GM19463 (cell line): Measurements from ENCODE around the gene CORO1C.
"Not testable (repeated sequence)": the region's sequence is repeated elsewhere in the genome, so short reads cannot be mapped to it uniquely, and the experiment has no call there.

Experiments
- ATAC-seq: cut with Tn5 transposase; IDR thresholded peaks from one replicate; pipeline ENCODE4 v1.9.1; 2021; ENCODE audit warnings: mild to moderate bottlenecking, moderate library complexity; ENCODE audit not compliant: unreplicated experiment

CORO1C gene

DNA sequence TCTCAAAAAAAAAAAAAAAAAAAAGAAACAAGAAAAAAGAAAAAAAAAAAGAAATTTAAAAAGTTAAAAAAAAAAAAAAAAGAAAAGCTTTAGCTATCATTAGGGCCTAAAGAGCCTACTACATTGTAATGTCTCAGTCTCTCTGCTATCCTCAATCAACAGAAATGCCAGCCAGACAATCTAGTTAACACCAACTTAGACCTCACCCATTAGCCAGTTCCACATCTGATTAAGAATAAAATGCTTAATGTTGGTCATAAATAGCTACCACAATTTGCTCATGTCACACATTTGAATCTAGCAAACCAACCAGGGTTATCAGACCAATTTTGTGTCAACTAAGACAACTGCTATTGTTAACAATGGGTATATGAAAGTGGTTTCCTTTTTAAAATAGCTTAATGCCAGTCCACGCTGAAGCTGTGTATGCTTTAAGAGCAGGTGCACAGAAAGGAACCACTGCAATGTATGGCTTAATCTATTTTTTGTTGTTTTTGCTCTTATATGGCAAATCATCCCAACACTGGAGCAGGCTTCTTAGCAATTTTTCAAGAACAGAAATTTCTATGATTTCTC lies 52.1 kb downstream of the CORO1C start:
- no peak for ATAC-seq

DNA sequence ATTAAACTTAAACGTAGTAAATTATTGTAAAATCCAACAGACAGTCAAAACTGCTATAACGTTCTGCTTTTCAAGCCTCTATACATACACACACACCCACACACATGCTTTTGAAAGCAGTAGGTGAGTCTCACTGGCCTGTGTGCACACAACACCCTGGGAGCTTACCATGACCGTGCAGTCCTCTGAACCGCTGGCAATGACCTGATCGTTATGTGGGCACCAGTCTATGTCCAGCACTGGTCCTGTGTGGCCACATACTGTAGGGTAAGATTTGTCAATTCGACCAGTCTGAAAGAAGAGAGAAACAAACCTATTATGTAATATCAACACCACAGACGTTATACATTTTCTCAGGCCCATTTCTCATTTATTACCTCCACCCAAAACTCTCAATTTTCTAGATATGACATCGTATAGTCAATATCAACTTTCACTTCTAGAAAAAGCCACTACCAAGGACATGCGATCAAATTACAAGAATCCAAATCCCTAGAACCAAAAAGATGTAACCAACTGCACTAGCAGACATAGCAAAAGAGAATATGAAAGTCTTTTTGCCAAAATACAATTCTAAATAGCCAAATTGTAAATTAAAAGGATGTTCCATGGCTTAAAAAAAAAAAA lies 53.1 kb downstream of the CORO1C start:
- no peak for ATAC-seq

DNA sequence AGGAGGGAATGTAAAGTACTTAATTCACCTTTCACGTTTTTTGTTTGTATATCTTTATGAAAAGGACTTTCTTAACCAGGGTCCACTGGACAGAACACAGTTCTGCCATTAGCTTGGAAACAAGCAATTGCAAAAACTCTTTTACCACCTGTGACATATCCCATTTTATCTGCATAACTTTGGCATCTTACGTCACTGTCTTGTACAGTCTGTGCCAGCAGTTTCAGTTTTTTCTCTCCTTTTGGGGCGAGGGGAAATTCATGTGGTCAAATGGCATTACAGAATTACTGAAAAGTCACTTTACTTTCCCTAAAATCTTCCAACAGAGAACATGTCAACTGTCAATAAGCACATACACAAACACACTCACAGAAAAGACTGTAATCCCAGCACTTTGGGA lies 53.9 kb downstream of the CORO1C start:
- ATAC-seq = no peak

DNA sequence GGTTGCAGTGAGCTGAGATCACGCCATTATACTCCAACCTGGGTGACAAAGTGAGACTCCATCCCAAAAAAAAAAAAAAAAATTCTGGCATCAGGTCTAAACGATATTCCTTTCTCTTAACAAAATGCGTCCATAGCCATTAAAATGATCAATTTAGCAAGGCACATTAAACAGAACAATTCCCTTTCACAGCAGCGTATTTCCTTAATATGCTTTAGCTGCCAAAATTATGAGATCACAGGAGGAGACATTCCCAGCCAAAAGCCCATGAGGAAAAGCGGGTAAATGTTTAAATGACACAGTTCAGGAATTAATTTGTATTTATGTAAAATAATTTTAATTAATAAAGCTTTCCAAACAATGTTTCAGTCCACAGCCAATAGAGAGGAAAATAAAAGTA lies 54.6 kb downstream of the CORO1C start:
- no peak for ATAC-seq

DNA sequence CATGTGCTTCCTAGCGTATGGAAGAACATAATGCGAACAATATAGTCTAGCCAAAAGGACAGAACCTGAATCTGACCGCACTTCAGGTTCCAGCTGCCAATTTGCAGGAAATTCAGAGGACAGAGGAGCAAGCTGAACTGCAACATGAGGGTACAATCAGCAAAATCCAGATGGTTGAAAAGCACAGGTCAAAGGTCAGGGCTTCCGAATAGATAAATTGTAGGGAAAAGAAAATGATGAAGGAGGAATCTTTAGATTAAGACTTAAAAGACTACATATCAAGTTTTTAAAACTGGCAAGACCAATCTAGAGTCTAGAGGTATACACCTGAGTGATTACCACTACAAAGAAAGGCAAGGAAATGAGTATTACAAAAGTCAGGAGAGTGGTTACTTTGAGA lies 55.5 kb downstream of the CORO1C start:
- no peak for ATAC-seq

DNA sequence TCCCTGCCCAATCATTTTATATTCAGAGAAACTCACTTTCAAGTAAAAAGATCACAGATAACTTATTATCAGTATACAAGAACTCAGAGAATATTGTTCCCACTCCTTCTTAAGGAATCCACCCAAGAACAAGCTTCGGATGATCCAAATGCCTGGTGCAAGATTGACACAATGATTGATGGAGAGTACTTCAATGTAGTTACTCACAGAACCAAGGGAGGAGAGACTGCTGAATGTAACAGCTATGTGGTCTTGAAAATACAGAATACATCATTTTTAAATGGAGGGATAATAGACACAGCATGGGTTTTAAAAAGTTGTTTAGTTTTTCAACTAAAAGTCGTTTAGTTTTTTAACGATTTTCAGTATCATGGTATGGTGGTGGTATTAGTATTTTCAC lies 59.3 kb downstream of the CORO1C start:
- no peak for ATAC-seq

DNA sequence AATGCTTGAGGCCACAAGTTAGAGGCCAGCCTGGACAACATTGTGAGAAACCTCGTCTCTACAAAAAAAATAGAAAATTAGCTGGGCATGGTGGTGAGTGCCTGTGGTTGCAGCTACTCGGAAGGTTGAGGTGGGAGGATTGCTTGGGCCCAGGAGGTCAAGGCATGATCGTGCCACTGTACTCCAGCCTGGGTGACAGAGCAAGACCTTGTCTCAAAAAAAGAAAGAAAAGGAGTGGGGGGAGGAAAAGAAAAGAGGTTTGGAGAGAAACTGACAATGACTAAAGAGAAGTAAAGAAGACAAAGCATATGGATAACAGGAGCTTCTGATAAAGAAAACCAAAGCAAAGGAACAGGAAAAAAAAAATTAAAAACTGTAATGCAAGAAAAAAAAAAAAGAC lies 60.2 kb downstream of the CORO1C start:
- ATAC-seq = no peak

DNA sequence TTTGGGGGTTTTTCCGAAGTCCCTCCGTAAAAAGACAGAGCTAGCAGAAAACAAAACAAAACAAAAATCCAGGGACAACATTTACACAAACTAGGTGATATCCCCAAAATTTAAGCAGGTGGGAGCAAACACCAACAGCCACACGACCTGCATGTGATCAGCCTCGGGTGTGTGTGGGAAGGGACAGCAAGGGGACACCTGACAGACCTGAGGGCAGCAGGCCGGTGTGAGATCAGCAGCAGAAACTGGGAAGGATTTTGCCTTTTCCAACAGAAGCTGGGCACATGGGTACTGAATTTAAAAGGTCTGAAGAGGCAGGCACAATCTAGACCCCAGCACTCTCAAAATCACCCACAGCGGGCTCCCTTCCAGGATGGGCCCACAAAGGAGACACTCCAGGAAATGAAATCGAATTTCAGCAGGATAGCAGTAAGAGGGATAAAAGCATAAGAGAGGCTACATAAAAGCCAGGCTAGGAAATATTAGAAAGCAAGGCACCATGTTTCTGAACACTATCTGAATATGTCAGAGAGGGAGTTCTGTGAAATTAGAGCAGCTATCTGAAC lies 61.2 kb downstream of the CORO1C start:
- ATAC-seq = no peak

DNA sequence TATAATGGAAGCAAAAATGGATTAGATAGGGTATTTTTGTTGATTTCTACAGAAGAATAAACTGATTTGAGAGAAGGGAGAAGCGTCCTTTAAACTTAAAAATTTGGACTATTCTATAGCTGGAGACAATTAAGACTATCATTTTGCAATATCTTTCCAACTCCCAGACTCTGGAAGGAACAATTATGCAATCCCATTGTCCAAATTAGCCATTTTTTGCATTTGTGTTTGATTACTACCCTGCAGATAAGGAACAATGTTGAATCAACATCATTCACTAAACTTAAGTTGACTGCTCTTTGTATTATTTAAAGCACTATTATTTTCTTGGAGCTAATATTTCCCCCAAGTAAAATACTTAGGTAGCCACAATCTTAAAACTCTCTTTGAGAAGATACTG lies 62.8 kb downstream of the CORO1C start:
- ATAC-seq = no peak

DNA sequence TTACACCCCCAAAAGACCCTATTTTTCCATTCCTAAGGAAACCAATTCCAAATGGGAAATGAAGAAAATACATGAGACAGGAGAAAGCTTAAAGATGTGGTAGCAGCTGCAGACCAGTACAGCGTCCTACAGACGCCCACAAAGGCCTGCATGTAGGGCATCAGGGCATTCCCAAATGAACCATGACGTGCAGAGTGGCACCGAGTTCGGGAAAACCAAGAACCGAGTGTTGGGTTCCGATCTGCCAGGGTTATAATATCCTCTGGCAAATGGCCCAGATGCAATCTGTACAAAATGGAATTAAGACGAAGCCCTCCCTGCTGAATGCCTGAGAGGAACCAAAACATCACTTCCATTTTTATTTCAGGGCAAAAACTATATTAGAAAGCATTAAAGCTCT lies 63.3 kb downstream of the CORO1C start:
- no peak for ATAC-seq

DNA sequence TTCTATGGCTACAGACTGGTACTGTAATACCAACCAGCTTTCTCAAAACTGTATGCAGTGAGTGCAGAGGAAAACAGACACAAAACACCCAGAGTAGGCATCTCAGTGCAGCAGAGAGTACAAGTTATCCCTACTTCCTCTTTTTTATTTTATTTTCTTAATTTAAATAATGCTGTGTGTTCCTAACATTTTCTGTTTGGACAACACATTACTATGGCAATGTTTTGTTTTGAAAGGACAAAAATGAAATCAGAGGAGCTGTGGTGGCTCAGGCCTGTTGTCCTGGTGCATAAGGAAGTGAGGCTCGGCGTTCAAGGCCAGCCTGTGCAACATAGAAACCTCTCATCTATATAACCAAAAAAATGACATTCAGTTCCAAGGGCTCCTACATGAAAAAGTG lies 64.0 kb downstream of the CORO1C start:
- ATAC-seq = no peak

DNA sequence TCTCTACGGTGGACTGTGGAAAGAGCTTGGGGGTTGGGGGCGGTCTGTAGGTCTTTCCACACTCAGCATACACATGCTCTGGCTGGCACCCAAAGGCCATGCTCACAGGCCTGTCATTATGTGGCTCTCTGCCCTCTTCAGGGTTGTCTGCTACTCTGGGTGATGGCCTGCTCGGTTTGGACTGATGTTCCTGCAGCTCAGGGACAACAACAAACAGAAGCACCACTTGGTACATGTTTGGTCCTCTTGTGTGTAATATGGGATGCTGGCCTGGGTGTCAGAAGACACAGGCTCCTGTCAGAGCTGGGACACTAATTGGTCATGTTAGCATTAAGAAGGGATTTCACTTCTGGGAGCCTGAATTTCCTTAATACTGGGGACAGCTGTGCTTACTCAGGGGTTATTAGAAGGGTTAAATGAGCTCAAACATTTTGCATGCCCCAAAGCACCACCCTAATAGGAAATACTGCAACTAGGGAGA lies 64.9 kb downstream of the CORO1C start:
- no peak for ATAC-seq

DNA sequence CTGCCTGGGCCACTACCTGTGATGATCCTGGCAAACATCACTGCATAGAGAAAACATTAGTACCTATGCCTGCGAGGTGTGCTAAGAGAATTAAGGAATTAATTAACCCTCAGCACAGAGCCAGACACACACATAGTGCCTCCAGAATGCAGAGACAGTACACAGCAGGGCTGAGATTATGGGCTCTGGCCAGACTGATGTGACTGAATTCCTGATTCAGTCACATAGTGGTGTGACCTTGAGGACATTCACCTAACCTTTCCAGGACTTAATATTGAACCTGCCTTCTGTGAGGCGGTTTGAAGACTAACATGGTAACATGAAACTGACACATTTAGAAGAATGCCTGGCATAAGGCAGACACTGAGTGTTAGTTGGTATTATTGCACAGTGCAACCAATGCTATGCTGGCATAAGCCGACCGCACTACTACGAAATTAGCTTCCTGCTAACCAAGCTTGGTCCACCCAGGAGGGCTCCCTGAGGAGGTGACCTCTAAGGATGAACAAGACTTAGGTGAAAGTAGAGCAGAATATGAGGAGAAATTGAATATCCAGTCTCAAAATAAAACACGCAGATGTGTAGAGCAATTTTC lies 65.6 kb downstream of the CORO1C start:
- ATAC-seq = no peak

DNA sequence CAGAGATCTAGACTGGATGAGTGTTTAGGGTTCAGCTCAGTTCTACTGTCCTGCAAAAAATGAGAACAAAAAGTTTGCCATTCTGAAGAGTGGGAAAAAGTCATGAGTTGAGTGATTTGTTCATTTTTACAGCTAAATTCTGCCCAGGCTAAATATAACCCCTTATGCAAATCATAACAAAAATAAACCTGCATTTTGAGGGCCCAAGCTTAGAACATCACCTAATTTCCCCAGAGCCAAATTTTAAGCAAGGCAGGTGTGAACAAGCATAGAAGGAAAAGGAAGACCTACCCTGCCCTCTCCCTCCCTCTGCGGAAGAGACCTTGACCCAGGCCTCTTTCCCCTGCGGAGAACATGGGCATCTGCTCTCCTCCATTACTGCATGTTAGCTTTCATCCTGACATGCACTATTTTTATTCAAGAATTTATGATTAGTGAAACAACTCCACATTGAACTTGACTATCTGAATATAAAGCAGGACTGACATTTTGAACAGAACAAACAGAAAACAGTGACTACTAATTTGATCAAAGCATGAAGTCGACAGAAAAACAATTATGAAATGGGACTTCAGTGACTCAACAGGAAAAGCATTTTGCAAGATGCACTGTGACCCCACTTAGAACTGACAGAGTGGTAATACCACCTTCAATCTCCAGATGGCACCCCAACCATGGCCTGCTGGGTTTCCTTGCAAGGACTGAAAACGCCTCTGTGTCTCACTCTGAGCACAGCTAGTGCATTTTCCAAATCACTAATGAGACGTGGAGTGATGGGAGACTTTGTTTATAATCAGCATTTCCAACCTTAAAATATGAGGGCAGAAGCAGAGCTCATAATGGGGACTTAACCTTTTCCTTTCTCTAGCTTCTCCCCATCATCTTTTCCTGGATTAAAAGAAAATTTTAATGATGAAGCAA lies 66.7 kb downstream of the CORO1C start:
- peak; percentile 75 for ATAC-seq

DNA sequence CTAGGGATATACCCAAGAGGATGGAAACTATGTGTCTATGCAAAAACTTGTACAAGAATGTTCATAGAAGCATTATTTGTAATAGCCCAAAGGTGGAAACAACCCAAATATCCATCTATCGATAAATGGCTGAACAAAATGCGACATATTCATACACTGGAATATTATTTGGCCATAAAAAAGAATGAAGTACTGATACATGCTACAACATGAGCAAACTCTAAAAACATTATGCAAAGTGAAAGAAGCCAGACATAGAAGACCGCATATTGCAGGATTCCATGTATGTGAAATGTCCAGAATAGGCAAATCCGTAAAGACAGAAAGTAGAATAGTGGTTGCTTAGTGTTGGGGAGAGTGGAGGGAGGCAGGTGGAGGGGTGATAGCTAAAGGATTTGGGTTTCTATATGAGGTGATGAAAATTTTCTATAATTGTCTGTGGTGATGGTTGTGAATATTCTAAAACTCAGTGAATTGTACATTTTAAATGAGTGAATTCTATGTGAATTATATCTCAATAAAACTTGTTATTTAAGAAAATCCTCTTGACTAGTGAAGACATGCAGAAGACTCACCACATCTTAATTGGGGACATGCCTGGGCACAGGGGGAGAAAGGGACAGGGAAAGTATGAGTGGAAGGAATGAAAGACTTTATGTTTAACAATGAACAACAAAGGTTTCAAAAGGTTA lies 67.8 kb downstream of the CORO1C start:
- ATAC-seq = no peak

DNA sequence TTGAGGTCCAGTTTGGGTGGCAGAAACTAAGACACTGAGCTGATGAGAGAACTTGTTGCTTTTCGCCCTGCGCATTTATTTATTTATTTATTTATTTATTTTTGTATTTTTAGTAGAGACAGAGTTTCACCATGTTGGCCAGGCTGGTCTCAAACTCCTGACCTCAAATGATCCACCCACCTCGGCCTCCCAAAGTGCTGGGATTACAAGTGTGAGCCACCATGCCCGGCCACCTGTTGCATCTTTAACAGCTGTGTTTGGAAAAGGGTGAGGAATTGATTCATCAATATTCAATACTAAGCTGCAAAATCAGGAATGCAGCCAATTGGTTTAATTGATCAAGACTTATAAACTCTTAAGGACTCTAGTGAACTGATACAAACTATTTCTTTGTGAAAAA lies 73.2 kb downstream of the CORO1C start:
- not testable (repeated sequence) for ATAC-seq

DNA sequence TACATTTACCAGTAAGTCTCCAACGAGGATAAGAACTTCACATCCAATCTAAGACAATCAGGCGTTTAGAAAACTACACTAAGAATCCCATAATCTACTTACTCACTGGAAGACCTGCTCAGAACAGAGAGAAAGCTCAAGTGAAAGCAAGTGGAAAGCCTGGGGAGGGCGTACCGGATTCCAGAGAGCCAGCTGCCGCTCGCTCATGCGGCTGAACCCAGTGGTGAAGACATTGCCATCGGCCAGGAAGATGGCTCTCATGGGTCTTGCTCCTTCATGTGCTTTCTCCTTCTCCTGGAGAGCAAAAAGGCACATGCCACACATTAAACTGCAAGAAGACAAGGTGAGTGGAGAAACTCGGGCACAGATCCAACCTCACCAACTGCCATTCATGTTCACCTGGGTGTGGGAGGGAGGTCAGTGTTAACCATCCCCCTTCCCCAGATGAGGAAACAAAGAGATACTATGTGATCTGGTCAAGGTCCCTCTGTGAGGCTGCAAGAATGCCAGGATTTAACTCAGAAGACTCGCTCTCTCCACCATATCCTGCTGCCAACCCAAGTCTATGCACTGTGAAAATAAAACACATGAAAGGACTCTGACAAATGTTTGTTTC lies 74.1 kb downstream of the CORO1C start:
- no peak for ATAC-seq

DNA sequence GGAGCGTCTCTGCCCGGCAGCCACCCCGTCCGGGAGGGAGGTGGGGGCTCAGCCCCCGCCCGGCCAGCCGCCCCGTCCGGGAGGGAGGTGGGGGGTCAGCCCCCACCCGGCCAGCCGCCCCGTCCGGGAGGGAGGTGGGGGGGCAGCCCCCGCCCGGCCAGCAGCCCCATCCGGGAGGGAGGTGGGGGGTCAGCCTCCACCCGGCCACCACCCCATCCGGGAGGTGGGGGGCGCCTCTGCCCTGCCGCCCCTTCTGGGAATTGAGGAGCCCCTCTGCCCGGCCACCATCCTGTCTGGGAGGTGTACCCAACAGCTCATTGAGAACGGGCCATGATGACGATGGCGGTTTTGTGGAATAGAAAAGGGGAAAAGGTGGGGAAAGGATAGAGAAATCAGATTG lies 75.1 kb downstream of the CORO1C start:
- not testable (repeated sequence) for ATAC-seq

DNA sequence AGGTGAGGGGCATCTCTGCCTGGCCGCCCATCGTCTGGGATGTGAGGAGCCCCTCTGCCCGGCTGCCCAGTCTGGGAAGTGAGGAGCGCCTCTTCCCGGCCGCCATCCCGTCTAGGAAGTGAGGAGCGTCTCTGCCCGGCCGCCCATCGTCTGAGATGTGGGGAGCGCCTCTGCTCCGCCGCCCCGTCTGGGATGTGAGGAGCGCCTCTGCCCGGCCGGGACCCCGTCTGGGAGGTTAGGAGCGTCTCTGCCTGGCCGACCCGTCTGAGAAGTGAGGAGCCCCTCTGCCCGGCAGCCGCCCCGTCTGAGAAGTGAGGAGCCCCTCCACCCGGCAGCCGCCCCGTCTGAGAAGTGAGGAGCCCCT lies 75.5 kb downstream of the CORO1C start:
- ATAC-seq = not testable (repeated sequence)

DNA sequence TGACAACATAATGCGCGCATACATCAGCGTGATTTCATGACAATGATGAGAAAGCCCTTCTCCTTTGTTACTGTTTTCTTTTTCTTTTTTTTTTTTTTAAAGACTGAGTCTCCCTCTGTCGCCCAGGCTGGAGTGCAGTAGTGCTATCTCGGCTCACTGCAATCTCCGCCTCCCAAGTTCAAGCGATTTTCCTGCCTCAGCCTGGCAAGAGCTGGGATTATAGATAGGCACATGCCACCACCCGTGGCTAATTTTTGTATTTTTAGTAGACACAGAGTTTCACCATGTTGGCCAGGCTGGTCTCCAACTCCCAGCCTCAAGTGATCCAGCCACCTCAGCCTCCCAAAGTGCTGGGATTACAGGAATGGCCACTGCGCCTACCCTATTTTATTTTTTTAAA lies 76.7 kb downstream of the CORO1C start:
- ATAC-seq = not testable (repeated sequence)
